IPS-NIHi11 (cell line): Measurements from ENCODE around the gene ZNRF4.
A peak's percentile ranks its signal among the peaks of the same experiment; 100 is the strongest.

ENCODE experiments used
- DNase-seq: peaks from one replicate; pipeline ENCODE4 v3.0.0; 2012; ENCODE audit warnings: mixed read lengths, low spot score

The ZNRF4 gene

DNA sequence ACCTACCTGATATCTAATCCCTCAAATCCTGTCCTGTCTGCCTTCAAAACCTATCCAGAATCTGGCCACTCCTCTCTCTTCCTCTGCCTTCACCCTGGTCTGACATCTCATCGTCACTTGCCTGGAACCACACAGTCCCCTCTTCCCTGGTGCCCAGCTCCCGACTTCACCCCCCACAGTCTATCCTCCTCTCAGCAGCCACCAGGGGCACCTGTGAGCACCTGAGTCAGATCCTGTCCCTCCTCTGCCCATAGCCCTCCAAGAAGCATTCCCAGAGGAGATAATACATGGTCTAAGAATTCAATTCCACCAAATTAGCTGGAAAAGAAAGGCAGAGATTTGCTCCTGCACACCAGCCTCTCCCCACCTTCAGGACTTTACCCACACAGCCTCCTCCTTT, 48.9 kb downstream of the ZNRF4 start:
- peak; percentile 44 for DNase-seq
